Loucy (cell line): ENCODE data around the gene ARID1B.

Source experiments
- H2AFZ ChIP-seq: fragments of 200-600 bp; sonication (generic); 2 replicates; pipeline ENCODE4 v1.6.0; 2016; ENCODE audit warnings: antibody characterized with exemption, mild to moderate bottlenecking, low read length, moderate library complexity
- H3F3A ChIP-seq: fragments of 200-600 bp; 2 replicates; pipeline ENCODE4 v1.6.0; 2016; ENCODE audit warnings: antibody characterized with exemption, low read depth, mild to moderate bottlenecking
- H3K27me3 ChIP-seq: fragments of 200-600 bp; sonication (generic); 2 replicates; pipeline ENCODE4 v1.6.1; 2014; ENCODE audit warnings: low read length, mild to moderate bottlenecking; ENCODE audit not compliant: insufficient read depth, poor library complexity, severe bottlenecking
- H3K36me3 ChIP-seq: fragments of 200-600 bp; sonication (generic); 2 replicates; pipeline ENCODE4 v1.6.1; 2016; ENCODE audit warnings: low read length; ENCODE audit not compliant: insufficient read depth
- H3K4me1 ChIP-seq: fragments of 200-600 bp; sonication (generic); 2 replicates; pipeline ENCODE4 v1.5.1; 2014; ENCODE audit warnings: low read length, mild to moderate bottlenecking; ENCODE audit not compliant: insufficient read depth, poor library complexity, severe bottlenecking
- H3K4me2 ChIP-seq: fragments of 200-600 bp; sonication (generic); 2 replicates; pipeline ENCODE4 v1.6.0; 2014; ENCODE audit warnings: antibody characterized with exemption, low read length, low read depth, mild to moderate bottlenecking; ENCODE audit not compliant: poor library complexity, severe bottlenecking
- H3K4me3 ChIP-seq: fragments of 200-600 bp; sonication (generic); 2 replicates; pipeline ENCODE4 v1.5.1; 2014; ENCODE audit warnings: low read length, mild to moderate bottlenecking, mixed read lengths; ENCODE audit not compliant: poor library complexity, severe bottlenecking
- H3K79me2 ChIP-seq: fragments of 200-600 bp; sonication (generic); 2 replicates; pipeline ENCODE4 v1.6.1; 2014; ENCODE audit warnings: low read length; ENCODE audit not compliant: insufficient read depth
- H3K9ac ChIP-seq: fragments of 200-600 bp; sonication (generic); 2 replicates; pipeline ENCODE4 v1.6.0; 2014; ENCODE audit warnings: mild to moderate bottlenecking, low read depth, low read length, moderate library complexity; ENCODE audit not compliant: poor library complexity, severe bottlenecking
- H3K9me2 ChIP-seq: fragments of 200-600 bp; sonication (generic); replicated peaks from 2 replicates; pipeline ENCODE4 v1.6.1; 2016; ENCODE audit warnings: low read depth, low read length, mixed read lengths
- H3K9me3 ChIP-seq: fragments of 200-600 bp; sonication (generic); 2 replicates; pipeline ENCODE4 v1.6.1; 2014; ENCODE audit warnings: mild to moderate bottlenecking, antibody characterized with exemption, low read length, low read depth; ENCODE audit not compliant: insufficient read depth
- H4K20me1 ChIP-seq: fragments of 200-600 bp; sonication (generic); 2 replicates; pipeline ENCODE4 v1.6.0; 2014; ENCODE audit warnings: antibody characterized with exemption, low read length, mild to moderate bottlenecking; ENCODE audit not compliant: insufficient read depth, poor library complexity, severe bottlenecking
- CTCF ChIP-seq: fragments of 200-600 bp; sonication (generic); conservative IDR thresholded peaks from 2 replicates; pipeline ENCODE4 v1.5.1; 2014; ENCODE audit warnings: mild to moderate bottlenecking, antibody characterized with exemption, low read length
- EZH2phosphoT487 ChIP-seq: fragments of 200-600 bp; IDR thresholded peaks from 2 replicates; pipeline ENCODE4 v1.6.1; 2018; ENCODE audit warnings: antibody characterized with exemption, mild to moderate bottlenecking, moderate library complexity, borderline replicate concordance

ARID1B gene

GRCh38 chr6:157232161-157232895 is 455.1 kb downstream of the ARID1B start:
- H3K4me1 ChIP-seq: no peaks in the 10 kb centered on the region
- no peaks in the 10 kb centered on the region for H3K9me2 ChIP-seq
- no peaks in the 10 kb centered on the region for H3K79me2 ChIP-seq
- no peak overlapping the region for H3K4me2 ChIP-seq
- H3F3A ChIP-seq: no peaks in the 10 kb centered on the region
- H4K20me1 ChIP-seq: no peaks in the 10 kb centered on the region
- H2AFZ ChIP-seq: no peak overlapping the region
- TF ChIP-seq CTCF (no peak), EZH2phosphoT487 (no peak)
- no peak overlapping the region for H3K4me3 ChIP-seq
- no peaks in the 10 kb centered on the region for H3K27me3 ChIP-seq
- H3K9ac ChIP-seq: no peak overlapping the region
- H3K9me3 ChIP-seq: no peaks in the 10 kb centered on the region
- H3K36me3 ChIP-seq: no peaks in the 10 kb centered on the region

- Histone ChIP-seq H4K20me1 (no peaks in the 10 kb centered on the region), H3K4me2 (no peak overlapping the region), H3K9me2 (no peaks in the 10 kb centered on the region), H3K36me3 (no peaks in the 10 kb centered on the region), H2AFZ (no peak overlapping the region), H3K79me2 (no peaks in the 10 kb centered on the region), H3K4me1 (no peaks in the 10 kb centered on the region), H3K9ac (no peak overlapping the region), H3F3A (no peaks in the 10 kb centered on the region), H3K4me3 (no peak overlapping the region), H3K27me3 (no peaks in the 10 kb centered on the region), H3K9me3 (no peaks in the 10 kb centered on the region)
- TF ChIP-seq EZH2phosphoT487: no peak
- TF ChIP-seq CTCF: no peak
Measured at GRCh38 chr6:157233156-157233555, 456.0 kb downstream of the ARID1B start.

DNA sequence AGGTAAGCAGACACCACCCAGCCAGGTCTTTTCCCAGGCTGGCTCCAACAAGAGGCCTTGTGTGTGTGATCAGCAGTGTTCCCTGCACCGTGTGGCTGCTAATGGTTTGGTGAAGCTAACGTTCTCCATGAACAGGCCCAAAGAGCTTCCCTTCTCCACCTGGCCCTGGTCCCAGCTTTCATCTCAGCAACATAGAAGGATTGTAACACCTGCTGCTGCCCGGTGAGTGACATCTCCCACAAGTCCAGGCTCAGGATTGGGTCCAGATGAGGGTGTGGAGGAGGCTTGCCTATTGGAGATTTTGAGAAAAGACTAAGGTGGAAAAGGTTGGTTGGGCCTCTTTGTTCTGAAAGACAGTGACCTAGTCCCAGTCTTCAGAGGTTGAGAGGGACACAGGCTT is 456.5 kb downstream of the ARID1B start:
- no peaks in the 10 kb centered on the region for H3K9me2 ChIP-seq
- H3K4me2 ChIP-seq: no peak overlapping the region
- no peaks in the 10 kb centered on the region for H3K36me3 ChIP-seq
- H3K79me2 ChIP-seq: no peaks in the 10 kb centered on the region
- no peaks in the 10 kb centered on the region for H3K27me3 ChIP-seq
- H3K9me3 ChIP-seq: no peaks in the 10 kb centered on the region
- no peak for TF ChIP-seq EZH2phosphoT487
- no peak for TF ChIP-seq CTCF
- H3F3A ChIP-seq: no peaks in the 10 kb centered on the region
- H4K20me1 ChIP-seq: no peaks in the 10 kb centered on the region
- H3K4me3 ChIP-seq: no peak overlapping the region
- no peak overlapping the region for H2AFZ ChIP-seq
- no peak overlapping the region for H3K9ac ChIP-seq
- H3K4me1 ChIP-seq: no peaks in the 10 kb centered on the region
